Panc1 (cell line): ENCODE data around the gene VPS26A. TPM values are rescaled to one million over a fixed set of nuclear protein-coding genes. Genes with fewer than 3 reads are reported as not detected.
A peak's percentile ranks its signal among the peaks of the same experiment; 100 is the strongest.

Experiments
- ATAC-seq: fragments of 200-7000 bp; cut with Tn5 transposase; 2 replicates; pipeline ENCODE4 v1.9.1; 2020; ENCODE audit warnings: mild to moderate bottlenecking, moderate library complexity
- BruUV-seq: library from RNA; stranded (reverse); fragments of 400-500 nt; replicated peaks from 2 replicates; lab custom pipeline; 2021; lab: Mats Ljungman, UMichigan
- CTCF ChIA-PET: fragments of 300-600 bp; sonication (Branson Sonifier 250); formaldehyde crosslinking; loops from one replicate; lab custom pipeline; 2022; ENCODE audit warnings: antibody characterized with exemption; lab: Charles Lee
- POLR2A ChIA-PET: fragments of 300-600 bp; sonication (Branson Sonifier 250); formaldehyde crosslinking; loops from one replicate; lab custom pipeline; 2022; ENCODE audit warnings: antibody characterized with exemption; lab: Charles Lee
- DNase-seq: peaks from one replicate; pipeline ENCODE4 v3.0.0-alpha.2; 2010; ENCODE audit warnings: low read depth, low spot score
- H3K27ac ChIP-seq: 2 replicates; pipeline ENCODE4 v1.5.1; 2011; ENCODE audit warnings: mild to moderate bottlenecking, low read length, inconsistent platforms
- H3K27me3 ChIP-seq: fragments of 200-500 bp; sonication (Bioruptor generic); 2 replicates; pipeline ENCODE4 v1.6.0; 2014; ENCODE audit warnings: low read length, inconsistent platforms; ENCODE audit not compliant: control insufficient read depth, insufficient read depth
- H3K36me3 ChIP-seq: fragments of 200-500 bp; sonication (Bioruptor generic); 2 replicates; pipeline ENCODE4 v1.5.1; 2014; ENCODE audit warnings: inconsistent platforms, mild to moderate bottlenecking, low read length, moderate library complexity; ENCODE audit not compliant: control insufficient read depth, insufficient read depth
- H3K4me1 ChIP-seq: 2 replicates; pipeline ENCODE4 v1.5.1; 2011; ENCODE audit warnings: inconsistent platforms, mild to moderate bottlenecking, low read length, moderate library complexity; ENCODE audit not compliant: control insufficient read depth, insufficient read depth
- H3K4me3 ChIP-seq, 2 experiments: 2 replicates each; pipeline ENCODE4 v1.5.1; 2011 to 2012; ENCODE audit warnings: low read depth in 2 of 2, low read length in 2 of 2, mild to moderate bottlenecking in 2 of 2, inconsistent platforms in 1 of 2, moderate library complexity in 1 of 2
- H3K9me3 ChIP-seq: fragments of 200-500 bp; sonication (Bioruptor generic); 2 replicates; pipeline ENCODE4 v1.5.1; 2014; ENCODE audit warnings: low read depth, mild to moderate bottlenecking, inconsistent platforms, low read length, moderate library complexity; ENCODE audit not compliant: control insufficient read depth, insufficient read depth
- CTCF ChIP-seq: fragments of 450-650 bp; IDR thresholded peaks from 2 replicates; pipeline ENCODE4 v1.5.1; 2017; ENCODE audit warnings: mild to moderate bottlenecking
- POLR2AphosphoS5 ChIP-seq: IDR thresholded peaks from 2 replicates; pipeline ENCODE4 v1.6.1; 2012; ENCODE audit warnings: mild to moderate bottlenecking, low read depth, low read length, moderate library complexity
- SIN3A ChIP-seq: IDR thresholded peaks from 2 replicates; pipeline ENCODE4 v1.6.1; 2012; ENCODE audit warnings: low read depth, mild to moderate bottlenecking, low read length, moderate library complexity, borderline replicate concordance; ENCODE audit not compliant: insufficient read depth
- TCF7L2 ChIP-seq: IDR thresholded peaks from 2 replicates; pipeline ENCODE4 v1.6.1; 2011; ENCODE audit warnings: mild to moderate bottlenecking, low read depth, low read length, inconsistent platforms
- in situ Hi-C: cut with HindIII; loops from 2 replicates; pipeline ENCODE4 v1.10.0; 2016; ENCODE audit warnings: low sequenced_read_pairs, low pct_unique_long_range_greater_than_20kb
- intact Hi-C: fragments of 100-400 bp; cut with micrococcal nuclease; formaldehyde crosslinking; loops from one replicate; pipeline ENCODE4 v1.10.0; 2022; ENCODE audit not compliant: unreplicated experiment
- total RNA-seq: library from RNA; stranded (reverse); gene quantifications from one replicate; pipeline ENCODE4 v1.2.1, GENCODE V29; 2021; ENCODE audit not compliant: unreplicated experiment
- TF ChIP-seq, protein P1 (sequence below), 2 experiments: IDR thresholded peaks; 2 replicates each; pipeline ENCODE4 v1.6.1; 2011 to 2012; ENCODE audit warnings: low read depth in 2 of 2, control low read depth in 1 of 2, low read length in 1 of 2, mild to moderate bottlenecking in 1 of 2, moderate library complexity in 1 of 2; ENCODE audit not compliant: insufficient read depth in 1 of 2

The VPS26A gene
- total RNA-seq, 1 experiment from 2014 or later: 88.9 TPM

DNA sequence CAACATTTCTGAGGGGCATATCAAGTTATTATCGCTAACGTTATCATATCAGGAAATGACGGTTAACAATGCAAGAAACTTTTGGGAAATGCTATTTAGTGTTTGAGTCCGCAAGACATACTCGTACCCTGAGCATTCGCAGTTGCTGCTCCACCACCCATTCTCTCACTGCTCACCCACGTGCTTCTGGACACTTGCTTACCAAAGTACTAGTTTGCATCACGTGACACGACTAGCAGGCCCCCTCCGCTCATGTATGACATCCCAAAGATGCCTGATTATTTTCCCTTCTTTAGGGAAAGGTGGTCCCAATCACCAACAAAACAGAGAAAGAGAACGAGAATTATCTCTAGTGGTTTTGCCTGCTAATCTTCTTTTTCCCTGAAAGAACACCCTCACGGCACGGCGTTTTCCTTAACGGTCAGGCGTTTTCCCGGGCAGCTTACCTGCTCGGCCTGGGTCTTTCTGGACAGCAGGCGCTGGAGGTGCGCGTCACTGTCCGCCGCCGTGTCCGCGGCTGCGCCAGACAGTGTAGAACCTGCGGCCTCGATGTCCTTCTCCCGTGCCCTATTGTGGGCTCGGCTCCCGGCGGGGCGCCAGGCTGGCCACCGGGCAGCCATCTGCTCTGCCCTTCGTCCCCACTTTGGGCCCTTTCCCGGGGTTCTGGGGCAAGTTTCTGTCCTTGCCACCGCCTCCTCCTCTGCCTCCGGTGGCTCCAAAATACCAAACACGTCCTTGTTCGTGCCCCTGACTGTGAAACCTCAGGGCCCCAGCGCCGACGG is 56.0 kb downstream of the VPS26A start, which contains the start of gene SUPV3L1:
TSS of gene SUPV3L1 (plus strand) at position 492 of the 782 bp plus-strand sequence. CDS start at position 550, 58 bp downstream.
- in situ Hi-C loops: no loop called here
- DNase-seq (peak; percentile 98), ATAC-seq (peak; percentile 97)
- H3K9me3 ChIP-seq: no peaks in the 10 kb centered on the region
- ChIA-PET POLR2A (interaction anchor here (0.6 to 1.0 kb wide), 2 partner anchors 47 to 1022 kb away, joined by 3 to 4 read pairs; no protein-coding TSS in a partner anchor), CTCF (interaction anchor here (0.5 to 0.6 kb wide), 2 partner anchors 176 to 488 kb away, joined by 3 to 5 read pairs; no protein-coding TSS in a partner anchor)
- H3K4me3 ChIP-seq: peak within 1 kb of the TSS; percentile 94 to 95
- intact Hi-C loops: no loop called here
- peaks cover 6% of the 10 kb centered on the region for H3K36me3 ChIP-seq
- no peaks in the 10 kb centered on the region for H3K27me3 ChIP-seq
- peaks cover 11% of the 10 kb centered on the region; the same call in 1 of the 2 replicates for H3K4me1 ChIP-seq
- TF ChIP-seq, protein P1, sequence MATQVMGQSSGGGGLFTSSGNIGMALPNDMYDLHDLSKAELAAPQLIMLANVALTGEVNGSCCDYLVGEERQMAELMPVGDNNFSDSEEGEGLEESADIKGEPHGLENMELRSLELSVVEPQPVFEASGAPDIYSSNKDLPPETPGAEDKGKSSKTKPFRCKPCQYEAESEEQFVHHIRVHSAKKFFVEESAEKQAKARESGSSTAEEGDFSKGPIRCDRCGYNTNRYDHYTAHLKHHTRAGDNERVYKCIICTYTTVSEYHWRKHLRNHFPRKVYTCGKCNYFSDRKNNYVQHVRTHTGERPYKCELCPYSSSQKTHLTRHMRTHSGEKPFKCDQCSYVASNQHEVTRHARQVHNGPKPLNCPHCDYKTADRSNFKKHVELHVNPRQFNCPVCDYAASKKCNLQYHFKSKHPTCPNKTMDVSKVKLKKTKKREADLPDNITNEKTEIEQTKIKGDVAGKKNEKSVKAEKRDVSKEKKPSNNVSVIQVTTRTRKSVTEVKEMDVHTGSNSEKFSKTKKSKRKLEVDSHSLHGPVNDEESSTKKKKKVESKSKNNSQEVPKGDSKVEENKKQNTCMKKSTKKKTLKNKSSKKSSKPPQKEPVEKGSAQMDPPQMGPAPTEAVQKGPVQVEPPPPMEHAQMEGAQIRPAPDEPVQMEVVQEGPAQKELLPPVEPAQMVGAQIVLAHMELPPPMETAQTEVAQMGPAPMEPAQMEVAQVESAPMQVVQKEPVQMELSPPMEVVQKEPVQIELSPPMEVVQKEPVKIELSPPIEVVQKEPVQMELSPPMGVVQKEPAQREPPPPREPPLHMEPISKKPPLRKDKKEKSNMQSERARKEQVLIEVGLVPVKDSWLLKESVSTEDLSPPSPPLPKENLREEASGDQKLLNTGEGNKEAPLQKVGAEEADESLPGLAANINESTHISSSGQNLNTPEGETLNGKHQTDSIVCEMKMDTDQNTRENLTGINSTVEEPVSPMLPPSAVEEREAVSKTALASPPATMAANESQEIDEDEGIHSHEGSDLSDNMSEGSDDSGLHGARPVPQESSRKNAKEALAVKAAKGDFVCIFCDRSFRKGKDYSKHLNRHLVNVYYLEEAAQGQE (IDR thresholded peaks at IDR 0.05; ENCODE audit: insufficient read depth in 1 of 2, low read depth in 2 of 2, low read length in 1 of 2): 0 out of 4 replicates have a peak, but pooled peaks of 1 of the 2 experiments have one; percentile 49
- TF ChIP-seq SIN3A: peak; percentile 76
- TF ChIP-seq CTCF: no peak
- TF ChIP-seq POLR2AphosphoS5: peak; percentile 95
- TF ChIP-seq TCF7L2: peak; percentile 56; the same call in 1 of the 2 replicates
- peak within 1 kb of the TSS; percentile 98 for H3K27ac ChIP-seq
- BruUV-seq: no TSS peak

DNA sequence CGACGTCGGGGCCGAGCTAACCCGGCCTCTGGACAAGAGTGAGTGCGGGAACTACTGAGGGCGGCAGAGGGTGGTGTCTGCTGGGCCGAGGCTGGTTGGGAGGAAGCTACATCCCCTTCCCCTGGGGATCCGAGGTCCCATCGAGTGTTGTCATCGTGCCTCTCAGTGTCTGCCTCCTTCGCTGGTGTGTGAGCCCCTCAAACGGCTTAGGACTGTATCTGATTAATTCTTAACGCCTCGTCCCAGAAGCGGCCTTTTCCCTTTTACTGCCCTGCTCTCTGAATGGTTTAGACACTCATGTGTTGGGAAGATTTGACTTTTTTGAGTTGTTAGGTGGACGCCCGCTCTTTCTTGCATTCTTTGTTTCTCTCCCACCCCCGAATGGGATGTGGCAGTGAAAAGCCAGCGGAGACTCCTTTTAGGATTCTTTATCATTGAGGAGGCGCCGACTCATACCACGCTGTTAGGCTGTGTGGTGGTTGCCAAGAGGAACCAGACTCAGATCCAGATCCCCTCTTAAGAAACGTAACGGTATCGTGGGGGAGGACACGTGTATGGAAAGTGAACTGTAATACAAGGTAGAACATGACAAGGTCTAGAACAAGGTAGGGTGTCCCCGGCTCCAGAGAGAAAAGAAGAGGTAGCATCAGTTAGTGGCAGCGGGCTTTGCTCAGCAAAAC is 56.7 kb downstream of the VPS26A start:
- CTCF ChIA-PET: no interaction called here
- ATAC-seq (no peak), DNase-seq (no peak)
- Histone ChIP-seq H3K27me3 (no peaks in the 10 kb centered on the region), H3K4me3 (peak overlapping the region; percentile 94 to 95), H3K4me1 (peaks cover 11% of the 10 kb centered on the region; the same call in 1 of the 2 replicates), H3K36me3 (peaks cover 6% of the 10 kb centered on the region), H3K27ac (peak overlapping the region; percentile 98), H3K9me3 (no peaks in the 10 kb centered on the region)
- intact Hi-C loops (no loop called here), in situ Hi-C loops (no loop called here)
- TF ChIP-seq POLR2AphosphoS5: no peak
- TF ChIP-seq CTCF: no peak
- TF ChIP-seq SIN3A: no peak
- TF ChIP-seq, protein P1 (IDR thresholded peaks at IDR 0.05; ENCODE audit: insufficient read depth in 1 of 2, low read depth in 2 of 2, low read length in 1 of 2): no peak
- TF ChIP-seq TCF7L2: no peak
- no TSS peak for BruUV-seq
- POLR2A ChIA-PET: interaction anchor here (0.6 to 1.0 kb wide), 2 partner anchors 47 to 1023 kb away, joined by 3 to 4 read pairs; no protein-coding TSS in a partner anchor
